K562 (cell line): ENCODE data around the gene THADA. TPM values are rescaled to one million over a fixed set of nuclear protein-coding genes. Genes with fewer than 3 reads are reported as not detected.

Experiments used
- E2F4 ChIP-seq: sonication (generic); formaldehyde crosslinking; IDR thresholded peaks from 2 replicates; pipeline ENCODE4 v1.8.0; 2022; ENCODE audit warnings: mild to moderate bottlenecking, low read depth, missing genetic modification reagents
- FIP1L1 ChIP-seq: fragments of 200-400 bp; formaldehyde crosslinking; IDR thresholded peaks from 2 replicates; pipeline ENCODE4 v1.6.1; 2018; ENCODE audit warnings: mild to moderate bottlenecking, low read depth, low read length; ENCODE audit not compliant: poor library complexity, severe bottlenecking
- FOSL1 ChIP-seq: fragments of 200-800 bp; sonication (Bioruptor generic); conservative IDR thresholded peaks from 2 replicates; pipeline ENCODE4 v1.6.1; 2016; ENCODE audit warnings: missing genetic modification characterization, missing compliant biosample characterization
- FOXP1 ChIP-seq: sonication (generic); formaldehyde crosslinking; IDR thresholded peaks from 2 replicates; pipeline ENCODE4 v1.8.0; 2022; ENCODE audit warnings: mild to moderate bottlenecking, missing genetic modification reagents
- HDGF ChIP-seq: fragments of 450-650 bp; IDR thresholded peaks from 2 replicates; pipeline ENCODE4 v1.6.1; 2016
- HIVEP1 ChIP-seq: fragments of 250-450 bp; sonication (Bioruptor Pico); IDR thresholded peaks from 2 replicates; pipeline ENCODE4 v1.4.0; 2020; ENCODE audit warnings: mild to moderate bottlenecking
- HMG20A ChIP-seq: fragments of 450-650 bp; formaldehyde crosslinking; conservative IDR thresholded peaks from 2 replicates; pipeline ENCODE4 v1.4.0; 2020; ENCODE audit warnings: mild to moderate bottlenecking, mixed read lengths
- HNRNPLL ChIP-seq: fragments of 200-400 bp; formaldehyde crosslinking; IDR thresholded peaks from 2 replicates; pipeline ENCODE4 v1.6.1; 2017; ENCODE audit warnings: low read length, low read depth, mild to moderate bottlenecking; ENCODE audit not compliant: poor library complexity, severe bottlenecking
- MTA1 ChIP-seq: fragments of 450-650 bp; IDR thresholded peaks from 2 replicates; pipeline ENCODE4 v1.6.1; 2017; ENCODE audit warnings: borderline replicate concordance
- MYC ChIP-seq, 2 experiments: fragments of 250-450 bp in 1 of 2; sonication (Bioruptor Pico) in 1 of 2; IDR thresholded peaks; 2 replicates each; pipeline versions ENCODE4 v1.5.1 to v1.6.1; 2012 to 2021; ENCODE audit warnings: low read depth in 2 of 2, borderline replicate concordance in 1 of 2, improper control_type of control experiment in 1 of 2, low read length in 1 of 2, mild to moderate bottlenecking in 1 of 2, moderate library complexity in 1 of 2
- TOE1 ChIP-seq, 2 experiments: fragments of 450-650 bp in 1 of 2; sonication (generic) in 1 of 2; formaldehyde crosslinking in 1 of 2; IDR thresholded peaks; 2 replicates each; pipeline versions ENCODE4 v1.7.1 to v1.8.0; 2016 to 2022; ENCODE audit warnings: borderline replicate concordance in 2 of 2, mild to moderate bottlenecking in 2 of 2, antibody characterized with exemption in 1 of 2, inconsistent platforms in 1 of 2, low read depth in 1 of 2, missing genetic modification reagents in 1 of 2, moderate library complexity in 1 of 2
- ZBTB8A ChIP-seq: fragments of 450-650 bp; IDR thresholded peaks from 2 replicates; pipeline ENCODE4 v1.6.1; 2018; ENCODE audit warnings: mild to moderate bottlenecking, moderate library complexity; ENCODE audit not compliant: partially characterized antibody
- ZNF699 ChIP-seq: fragments of 250-450 bp; sonication (Bioruptor Pico); IDR thresholded peaks from 2 replicates; pipeline ENCODE4 v1.8.0; 2021; ENCODE audit warnings: mild to moderate bottlenecking, moderate library complexity; ENCODE audit not compliant: insufficient replicate concordance
- polyA plus RNA-seq, 8 experiments: library from polyadenylated mRNA; depleted of rRNA in 4 of 8; stranded (reverse) in 5 of 8; unstranded in 3 of 8; fragments of >200 nt; fragmentation: Nextera tagmentation in 2 of 8; fragmentation: Illumina TruSeq in 1 of 8; extraction: Ambion mirVana in 2 of 8; extraction: Trizol in 1 of 8; gene quantifications; 2 replicates each; pipeline versions ENCODE4 v1.2.1 to v1.2.3, GENCODE V29; 2011 to 2014; ENCODE audit warnings: inconsistent platforms in 1 of 8, missing spikeins in 1 of 8
- total RNA-seq, 7 experiments: library from RNA; depleted of rRNA in 6 of 7; stranded (reverse); fragments of >200 nt in 6 of 7; fragmentation: Illumina TruSeq in 2 of 7; extraction: Trizol in 2 of 7; gene quantifications; 2 replicates each; pipeline versions ENCODE4 v1.2.1 to v1.2.3, GENCODE V29; 2011 to 2021; ENCODE audit warnings: low replicate concordance in 1 of 7
- TF ChIP-seq, protein P1 (sequence below): sonication (generic); formaldehyde crosslinking; IDR thresholded peaks from 2 replicates; pipeline ENCODE4 v1.8.1; 2022; ENCODE audit warnings: missing genetic modification reagents
- TF ChIP-seq, protein P2 (sequence below): sonication (generic); formaldehyde crosslinking; IDR thresholded peaks from 2 replicates; pipeline ENCODE4 v1.8.0; 2022; ENCODE audit warnings: mild to moderate bottlenecking, missing genetic modification reagents, borderline replicate concordance
- TF ChIP-seq, protein P3 (sequence below): fragments of 150-350 bp; IDR thresholded peaks from 2 replicates; pipeline ENCODE4 v1.6.1; 2014; ENCODE audit warnings: low read depth, mild to moderate bottlenecking, low read length, borderline replicate concordance

The THADA gene
- total and polyA plus RNA-seq, 9 of the 15 experiments (the other 6 are each of a cell fraction or from before 2014, with no cell fraction given) = 17.8 to 34.7 (median 31.9) TPM

- TF ChIP-seq HMG20A (no peak), FOXP1 (CRISPR knock-in tag) (no peak), MYC (IDR thresholded peaks at IDR 0.05; ENCODE audit: low read depth, low read length) (peak; percentile 92), MYC (CRISPR knock-in tag; IDR thresholded peaks at IDR 0.05; ENCODE audit: borderline replicate concordance, low read depth) (no peak), FIP1L1 (no peak), ZNF699 (CRISPR knock-in tag) (no peak), HDGF (no peak), ZBTB8A (no peak), E2F4 (CRISPR knock-in tag) (no peak), MTA1 (peak; percentile 56; the same call in 1 of the 2 replicates), TOE1 (IDR thresholded peaks at IDR 0.05; ENCODE audit: borderline replicate concordance) (0 out of 2 replicates have a peak, but pooled peaks have one; percentile 21), TOE1 (CRISPR knock-in tag; IDR thresholded peaks at IDR 0.05; ENCODE audit: borderline replicate concordance, low read depth) (no peak), HIVEP1 (no peak), HNRNPLL (no peak), FOSL1 (tag) (peak; percentile 98)
- TF ChIP-seq, protein P1, sequence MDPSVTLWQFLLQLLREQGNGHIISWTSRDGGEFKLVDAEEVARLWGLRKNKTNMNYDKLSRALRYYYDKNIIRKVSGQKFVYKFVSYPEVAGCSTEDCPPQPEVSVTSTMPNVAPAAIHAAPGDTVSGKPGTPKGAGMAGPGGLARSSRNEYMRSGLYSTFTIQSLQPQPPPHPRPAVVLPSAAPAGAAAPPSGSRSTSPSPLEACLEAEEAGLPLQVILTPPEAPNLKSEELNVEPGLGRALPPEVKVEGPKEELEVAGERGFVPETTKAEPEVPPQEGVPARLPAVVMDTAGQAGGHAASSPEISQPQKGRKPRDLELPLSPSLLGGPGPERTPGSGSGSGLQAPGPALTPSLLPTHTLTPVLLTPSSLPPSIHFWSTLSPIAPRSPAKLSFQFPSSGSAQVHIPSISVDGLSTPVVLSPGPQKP (CRISPR knock-in tag) = no peak
- TF ChIP-seq, protein P2, sequence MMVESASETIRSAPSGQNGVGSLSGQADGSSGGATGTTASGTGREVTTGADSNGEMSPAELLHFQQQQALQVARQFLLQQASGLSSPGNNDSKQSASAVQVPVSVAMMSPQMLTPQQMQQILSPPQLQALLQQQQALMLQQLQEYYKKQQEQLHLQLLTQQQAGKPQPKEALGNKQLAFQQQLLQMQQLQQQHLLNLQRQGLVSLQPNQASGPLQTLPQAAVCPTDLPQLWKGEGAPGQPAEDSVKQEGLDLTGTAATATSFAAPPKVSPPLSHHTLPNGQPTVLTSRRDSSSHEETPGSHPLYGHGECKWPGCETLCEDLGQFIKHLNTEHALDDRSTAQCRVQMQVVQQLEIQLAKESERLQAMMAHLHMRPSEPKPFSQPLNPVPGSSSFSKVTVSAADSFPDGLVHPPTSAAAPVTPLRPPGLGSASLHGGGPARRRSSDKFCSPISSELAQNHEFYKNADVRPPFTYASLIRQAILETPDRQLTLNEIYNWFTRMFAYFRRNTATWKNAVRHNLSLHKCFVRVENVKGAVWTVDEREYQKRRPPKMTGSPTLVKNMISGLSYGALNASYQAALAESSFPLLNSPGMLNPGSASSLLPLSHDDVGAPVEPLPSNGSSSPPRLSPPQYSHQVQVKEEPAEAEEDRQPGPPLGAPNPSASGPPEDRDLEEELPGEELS (CRISPR knock-in tag) = no peak
- TF ChIP-seq, protein P3, sequence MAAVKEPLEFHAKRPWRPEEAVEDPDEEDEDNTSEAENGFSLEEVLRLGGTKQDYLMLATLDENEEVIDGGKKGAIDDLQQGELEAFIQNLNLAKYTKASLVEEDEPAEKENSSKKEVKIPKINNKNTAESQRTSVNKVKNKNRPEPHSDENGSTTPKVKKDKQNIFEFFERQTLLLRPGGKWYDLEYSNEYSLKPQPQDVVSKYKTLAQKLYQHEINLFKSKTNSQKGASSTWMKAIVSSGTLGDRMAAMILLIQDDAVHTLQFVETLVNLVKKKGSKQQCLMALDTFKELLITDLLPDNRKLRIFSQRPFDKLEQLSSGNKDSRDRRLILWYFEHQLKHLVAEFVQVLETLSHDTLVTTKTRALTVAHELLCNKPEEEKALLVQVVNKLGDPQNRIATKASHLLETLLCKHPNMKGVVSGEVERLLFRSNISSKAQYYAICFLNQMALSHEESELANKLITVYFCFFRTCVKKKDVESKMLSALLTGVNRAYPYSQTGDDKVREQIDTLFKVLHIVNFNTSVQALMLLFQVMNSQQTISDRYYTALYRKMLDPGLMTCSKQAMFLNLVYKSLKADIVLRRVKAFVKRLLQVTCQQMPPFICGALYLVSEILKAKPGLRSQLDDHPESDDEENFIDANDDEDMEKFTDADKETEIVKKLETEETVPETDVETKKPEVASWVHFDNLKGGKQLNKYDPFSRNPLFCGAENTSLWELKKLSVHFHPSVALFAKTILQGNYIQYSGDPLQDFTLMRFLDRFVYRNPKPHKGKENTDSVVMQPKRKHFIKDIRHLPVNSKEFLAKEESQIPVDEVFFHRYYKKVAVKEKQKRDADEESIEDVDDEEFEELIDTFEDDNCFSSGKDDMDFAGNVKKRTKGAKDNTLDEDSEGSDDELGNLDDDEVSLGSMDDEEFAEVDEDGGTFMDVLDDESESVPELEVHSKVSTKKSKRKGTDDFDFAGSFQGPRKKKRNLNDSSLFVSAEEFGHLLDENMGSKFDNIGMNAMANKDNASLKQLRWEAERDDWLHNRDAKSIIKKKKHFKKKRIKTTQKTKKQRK = no peak
Measured at GRCh38 chr2:43426305-43427031, 169.4 kb downstream of the THADA start (continued).
